Activated CD4-positive, alpha-beta T cell treated with anti-CD3 and anti-CD28 coated beads for 36 hours (primary cell): Measurements from ENCODE around the gene TMEM87B. TPM values are rescaled to one million over a fixed set of nuclear protein-coding genes. Genes with fewer than 3 reads are reported as not detected.

Experiments used
- ATAC-seq: fragments of 200-7000 bp; cut with Tn5 transposase; one replicate; pipeline ENCODE4 v1.10.0; 2021; ENCODE audit warnings: mild to moderate bottlenecking, moderate library complexity
- CTCF ChIA-PET: fragments of 350-600 bp; sonication (Branson Sonifier 250); formaldehyde crosslinking; loops from one replicate; lab custom pipeline; 2021; ENCODE audit warnings: antibody characterized with exemption; lab: Charles Lee
- POLR2A ChIA-PET: fragments of 350-600 bp; sonication (Branson Sonifier 250); formaldehyde crosslinking; loops from one replicate; lab custom pipeline; 2021; ENCODE audit warnings: antibody characterized with exemption, inconsistent platforms; lab: Charles Lee
- DNase-seq: peaks from one replicate; pipeline ENCODE4 v3.0.0-alpha.2; 2020
- H3K27ac Mint-ChIP-seq: one replicate; pipeline ENCODE4 v1.8.0; 2021; ENCODE audit warnings: mixed read lengths
- H3K27me3 Mint-ChIP-seq: one replicate; pipeline ENCODE4 v1.8.0; 2021; ENCODE audit warnings: mixed read lengths
- H3K36me3 Mint-ChIP-seq: one replicate; pipeline ENCODE4 v1.8.0; 2021; ENCODE audit warnings: low read depth, mixed read lengths
- H3K4me1 Mint-ChIP-seq: one replicate; pipeline ENCODE4 v1.8.0; 2021; ENCODE audit warnings: mixed read lengths
- H3K4me3 Mint-ChIP-seq: one replicate; pipeline ENCODE4 v1.8.0; 2021; ENCODE audit warnings: mild to moderate bottlenecking, moderate library complexity, mixed read lengths
- H3K9me3 Mint-ChIP-seq: one replicate; pipeline ENCODE4 v1.8.0; 2021; ENCODE audit warnings: low read depth, mixed read lengths
- intact Hi-C, 2 experiments: fragments of 100-400 bp; cut with DNase I in 1 of 2; cut with micrococcal nuclease in 1 of 2; formaldehyde crosslinking; loops; one replicate each; pipeline versions ENCODE4 v1.14.2 to v1.15.1; 2022 to 2024; cut with DNase I, micrococcal nuclease
- total RNA-seq, 2 experiments: library from RNA; stranded (reverse); gene quantifications; one replicate each; pipeline ENCODE4 v1.2.3, GENCODE V29; 2021

TMEM87B gene
- total RNA-seq, 2 experiments from 2014 or later = 14.5 to 17.6 TPM

DNA sequence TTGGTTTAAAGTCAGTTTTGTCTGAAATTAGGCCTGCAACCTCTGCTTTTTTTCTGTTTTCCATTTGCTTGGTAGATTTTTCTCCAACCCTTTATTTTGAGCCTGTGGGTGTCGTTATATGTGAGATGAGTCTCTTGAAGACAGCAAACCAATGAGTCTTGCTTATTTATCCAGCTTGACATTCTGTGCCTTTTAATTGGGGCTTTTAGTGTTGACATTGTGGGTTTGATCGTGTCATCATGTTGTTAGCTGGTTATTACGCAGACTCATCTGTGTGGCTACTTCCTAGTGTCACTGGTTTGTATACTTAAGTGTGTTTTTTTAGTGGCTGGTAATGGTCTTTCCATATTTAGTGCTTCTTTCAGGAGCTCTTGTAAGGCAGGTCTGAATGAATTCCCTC is 18.8 kb downstream of the TMEM87B start:
- no peaks in the 10 kb centered on the region for H3K27me3 Mint-ChIP-seq
- H3K9me3 Mint-ChIP-seq = peaks cover 12% of the 10 kb centered on the region
- ChIA-PET CTCF (interaction anchor here (0.8 to 1.7 kb wide), 3 partner anchors 10 to 17 kb away, joined by 3 to 5 read pairs (median 3); no protein-coding TSS in a partner anchor), POLR2A (no interaction called here)
- no peak overlapping the region for H3K4me3 Mint-ChIP-seq
- peaks cover 54% of the 10 kb centered on the region for H3K4me1 Mint-ChIP-seq
- ATAC-seq (no peak), DNase-seq (no peak)
- peaks cover 71% of the 10 kb centered on the region for H3K36me3 Mint-ChIP-seq
- intact Hi-C loops = loop anchor here in 1 of 2 experiments (2.0 kb wide), 1 partner anchor 19 kb away; the partner anchor contains the start of gene TMEM87B
- peak overlapping the region; percentile 17 for H3K27ac Mint-ChIP-seq

GRCh38 chr2:112074506-112074905 is 19.4 kb downstream of the TMEM87B start:
- DNase-seq (no peak), ATAC-seq (no peak)
- peaks cover 50% of the 10 kb centered on the region for H3K4me1 Mint-ChIP-seq
- H3K27me3 Mint-ChIP-seq = no peaks in the 10 kb centered on the region
- ChIA-PET CTCF (interaction anchor here (0.9 to 1.7 kb wide), 3 partner anchors 10 to 412 kb away, joined by 3 to 5 read pairs (median 4); no protein-coding TSS in a partner anchor), POLR2A (no interaction called here)
- peak overlapping the region; percentile 20 for H3K27ac Mint-ChIP-seq
- intact Hi-C loops = loop anchor here in 1 of 2 experiments (2.0 kb wide), 1 partner anchor 20 kb away; the partner anchor contains the start of gene TMEM87B
- no peak overlapping the region for H3K4me3 Mint-ChIP-seq
- H3K9me3 Mint-ChIP-seq = peaks cover 8% of the 10 kb centered on the region
- H3K36me3 Mint-ChIP-seq = peaks cover 70% of the 10 kb centered on the region

DNA sequence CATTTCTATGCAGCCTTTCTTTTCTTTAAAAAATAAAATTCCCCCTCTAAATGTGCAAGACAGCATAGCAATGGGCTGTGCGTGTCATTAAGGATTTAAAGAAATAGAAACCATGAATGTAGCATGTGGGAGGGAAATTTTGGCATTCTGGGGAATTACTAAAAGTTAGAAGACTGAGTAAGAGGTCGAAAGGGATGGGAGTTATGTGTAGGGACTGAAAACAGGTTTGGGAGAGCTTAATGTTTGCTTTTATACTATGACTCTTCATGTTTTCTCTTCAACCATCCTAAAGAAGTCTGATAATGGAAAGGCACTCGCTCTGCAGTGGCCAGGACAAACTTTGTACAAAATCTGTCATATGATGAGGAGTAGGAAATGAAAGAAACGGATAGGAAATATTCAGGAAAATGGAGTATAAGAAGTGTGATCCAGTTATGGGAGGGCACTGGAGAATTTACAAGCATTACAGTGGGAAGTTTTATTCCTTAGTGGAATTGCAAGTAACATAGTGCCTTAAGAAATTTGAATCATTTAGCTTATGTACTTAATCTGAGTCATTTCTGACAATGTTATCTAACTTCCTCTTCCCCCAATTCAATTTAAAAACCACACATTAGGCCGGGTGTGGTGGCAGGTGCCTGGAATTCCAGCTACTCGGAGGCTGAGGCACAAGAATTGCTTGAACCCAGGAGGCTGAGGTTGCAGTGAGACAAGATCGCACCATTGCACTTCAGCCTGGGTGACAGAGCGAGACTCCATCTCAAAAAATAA is 20.6 kb downstream of the TMEM87B start:
- peaks cover 62% of the 10 kb centered on the region for H3K36me3 Mint-ChIP-seq
- POLR2A ChIA-PET = no interaction called here
- peaks cover 49% of the 10 kb centered on the region for H3K4me1 Mint-ChIP-seq
- H3K9me3 Mint-ChIP-seq = peaks cover 6% of the 10 kb centered on the region
- no peak overlapping the region for H3K4me3 Mint-ChIP-seq
- ATAC-seq (peak; percentile 47), DNase-seq (no peak)
- no peaks in the 10 kb centered on the region for H3K27me3 Mint-ChIP-seq
- intact Hi-C loops = loop anchor here in 1 of 2 experiments (2.0 kb wide), 1 partner anchor 21 kb away; the partner anchor contains the start of gene TMEM87B
- CTCF ChIA-PET = interaction anchor here (1.0 to 1.1 kb wide), 2 partner anchors 12 to 410 kb away, joined by 4 to 5 read pairs; no protein-coding TSS in a partner anchor
- H3K27ac Mint-ChIP-seq = peak overlapping the region; percentile 59

- CTCF ChIA-PET = no interaction called here
- POLR2A ChIA-PET = no interaction called here
- Mint-ChIP-seq H3K4me3 (no peak overlapping the region), H3K9me3 (peaks cover 6% of the 10 kb centered on the region), H3K4me1 (peaks cover 35% of the 10 kb centered on the region), H3K27me3 (no peaks in the 10 kb centered on the region), H3K27ac (no peak overlapping the region), H3K36me3 (peaks cover 58% of the 10 kb centered on the region)
- ATAC-seq (peak; percentile 58), DNase-seq (no peak)
- intact Hi-C loops = no loop called here
Measured at GRCh38 chr2:112077814-112078213, 22.7 kb downstream of the TMEM87B start.

DNA sequence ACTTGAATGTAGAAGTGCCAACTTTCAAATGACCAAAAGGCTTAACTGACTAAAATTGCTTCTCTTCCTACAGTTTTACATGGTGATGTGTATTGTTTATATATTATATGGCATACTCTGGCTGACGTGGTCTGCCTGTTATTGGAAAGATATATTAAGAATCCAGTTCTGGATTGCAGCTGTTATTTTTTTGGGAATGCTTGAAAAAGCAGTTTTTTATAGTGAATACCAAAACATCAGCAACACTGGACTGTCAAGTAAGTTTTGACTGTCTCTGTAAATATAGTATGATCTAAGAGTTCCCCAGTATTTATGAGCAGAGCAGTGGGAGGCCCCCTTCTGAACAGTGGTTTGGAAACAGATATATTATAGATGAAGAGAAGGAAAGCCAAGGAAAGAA is 26.2 kb downstream of the TMEM87B start:
- Mint-ChIP-seq H3K27me3 (no peaks in the 10 kb centered on the region), H3K27ac (no peak overlapping the region), H3K4me1 (peaks cover 7% of the 10 kb centered on the region), H3K4me3 (no peak overlapping the region), H3K36me3 (peaks cover 50% of the 10 kb centered on the region), H3K9me3 (no peaks in the 10 kb centered on the region)
- intact Hi-C loops = no loop called here
- CTCF ChIA-PET = interaction anchor here (1.0 kb wide), 1 partner anchor 19 kb away, joined by 4 read pairs; no protein-coding TSS in a partner anchor
- DNase-seq = no peak
- no peak for ATAC-seq
- POLR2A ChIA-PET = no interaction called here

DNA sequence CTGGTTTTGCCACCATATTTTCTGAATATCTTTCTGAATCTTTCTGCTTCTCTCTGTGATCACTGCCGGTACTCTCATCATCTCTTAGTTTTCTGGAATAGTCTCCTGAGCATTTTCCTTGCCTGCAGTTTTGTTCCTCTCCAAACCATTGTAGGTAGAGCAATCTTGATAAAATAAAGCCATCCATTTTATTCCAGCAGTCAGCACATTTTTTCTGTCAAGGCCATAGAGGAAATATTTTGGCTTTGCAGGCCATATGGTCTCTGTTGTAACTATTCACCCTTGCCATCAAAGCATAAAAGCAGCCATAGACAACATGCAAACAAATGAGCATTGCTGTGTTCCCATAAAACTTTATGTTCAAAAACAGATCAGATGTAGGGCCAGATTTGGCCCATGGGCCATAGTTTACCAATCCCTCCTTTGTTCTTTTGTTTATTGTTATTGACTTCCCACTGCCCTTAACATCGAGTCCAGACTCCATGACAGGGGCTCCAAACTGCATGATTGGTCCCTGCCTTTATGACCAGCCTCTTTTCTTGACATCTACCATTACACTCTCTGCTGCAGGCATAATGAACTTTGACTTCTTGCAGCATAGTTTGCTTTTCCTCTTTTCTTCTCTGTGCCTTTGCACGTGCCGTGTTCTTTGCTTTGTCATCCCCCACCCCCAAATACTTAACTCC is 29.8 kb downstream of the TMEM87B start:
- H3K36me3 Mint-ChIP-seq = peaks cover 60% of the 10 kb centered on the region
- ATAC-seq (no peak), DNase-seq (no peak)
- H3K4me3 Mint-ChIP-seq = no peak overlapping the region
- no peaks in the 10 kb centered on the region for H3K9me3 Mint-ChIP-seq
- intact Hi-C loops = no loop called here
- H3K4me1 Mint-ChIP-seq = no peaks in the 10 kb centered on the region
- CTCF ChIA-PET = no interaction called here
- POLR2A ChIA-PET = no interaction called here
- no peak overlapping the region for H3K27ac Mint-ChIP-seq
- no peaks in the 10 kb centered on the region for H3K27me3 Mint-ChIP-seq

DNA sequence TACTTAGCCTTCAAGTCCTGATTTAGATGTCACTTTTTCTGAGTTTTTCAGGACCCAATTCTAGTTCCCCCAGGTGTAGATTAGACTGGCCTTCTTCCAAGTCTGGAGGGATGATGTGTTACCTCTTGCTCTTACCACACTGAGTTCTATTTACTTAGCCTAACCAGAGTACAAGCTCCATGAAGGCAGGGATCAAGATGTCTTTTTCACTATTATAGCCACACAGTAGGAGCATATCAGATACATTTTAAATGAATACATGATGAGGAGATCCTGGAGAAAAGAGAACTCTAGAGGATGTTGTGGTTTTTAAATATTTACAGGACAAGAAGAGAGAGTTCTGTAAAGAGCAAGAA is 30.3 kb downstream of the TMEM87B start:
- no peak overlapping the region for H3K27ac Mint-ChIP-seq
- ATAC-seq (no peak), DNase-seq (no peak)
- POLR2A ChIA-PET = no interaction called here
- no peaks in the 10 kb centered on the region for H3K27me3 Mint-ChIP-seq
- H3K9me3 Mint-ChIP-seq = no peaks in the 10 kb centered on the region
- intact Hi-C loops = no loop called here
- H3K4me1 Mint-ChIP-seq = no peaks in the 10 kb centered on the region
- no peak overlapping the region for H3K4me3 Mint-ChIP-seq
- CTCF ChIA-PET = no interaction called here
- peaks cover 65% of the 10 kb centered on the region for H3K36me3 Mint-ChIP-seq

DNA sequence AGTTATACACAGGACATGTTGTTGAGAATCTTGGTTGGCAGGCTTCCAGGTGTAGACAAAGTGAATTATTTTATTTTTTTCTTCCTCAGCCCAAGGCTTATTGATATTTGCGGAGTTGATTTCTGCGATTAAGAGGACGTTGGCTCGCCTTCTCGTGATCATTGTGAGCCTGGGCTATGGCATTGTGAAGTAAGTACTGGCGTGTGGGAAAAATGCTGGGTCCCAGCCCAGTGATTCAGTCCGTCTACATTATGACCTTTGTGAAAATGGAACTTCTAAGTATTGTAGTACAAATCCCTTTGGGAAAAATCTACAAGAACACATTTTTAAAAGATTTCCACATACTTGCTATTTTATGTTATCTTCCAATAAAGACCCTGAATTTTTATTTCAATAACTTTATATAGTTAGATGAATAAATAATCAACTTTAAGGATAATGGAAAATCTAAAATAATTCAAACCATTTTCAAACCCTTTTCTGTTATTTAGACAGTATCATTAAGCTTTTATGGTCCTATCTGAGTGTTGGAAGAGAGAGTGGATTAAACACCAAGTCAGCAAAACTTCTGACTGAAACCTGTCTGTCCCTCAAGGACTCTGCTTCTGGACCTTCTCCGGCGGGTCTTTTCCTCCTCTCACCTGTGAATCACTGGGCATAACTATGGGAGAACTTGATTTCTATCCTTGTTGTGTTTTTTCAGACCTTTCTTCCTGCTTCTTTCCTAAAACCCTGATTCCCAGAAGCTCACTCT is 31.0 kb downstream of the TMEM87B start:
- Mint-ChIP-seq H3K9me3 (no peaks in the 10 kb centered on the region), H3K27ac (no peak overlapping the region), H3K27me3 (no peaks in the 10 kb centered on the region), H3K4me3 (no peak overlapping the region), H3K4me1 (no peaks in the 10 kb centered on the region), H3K36me3 (peaks cover 61% of the 10 kb centered on the region)
- ChIA-PET POLR2A (no interaction called here), CTCF (no interaction called here)
- ATAC-seq (no peak), DNase-seq (no peak)
- intact Hi-C loops = no loop called here

DNA sequence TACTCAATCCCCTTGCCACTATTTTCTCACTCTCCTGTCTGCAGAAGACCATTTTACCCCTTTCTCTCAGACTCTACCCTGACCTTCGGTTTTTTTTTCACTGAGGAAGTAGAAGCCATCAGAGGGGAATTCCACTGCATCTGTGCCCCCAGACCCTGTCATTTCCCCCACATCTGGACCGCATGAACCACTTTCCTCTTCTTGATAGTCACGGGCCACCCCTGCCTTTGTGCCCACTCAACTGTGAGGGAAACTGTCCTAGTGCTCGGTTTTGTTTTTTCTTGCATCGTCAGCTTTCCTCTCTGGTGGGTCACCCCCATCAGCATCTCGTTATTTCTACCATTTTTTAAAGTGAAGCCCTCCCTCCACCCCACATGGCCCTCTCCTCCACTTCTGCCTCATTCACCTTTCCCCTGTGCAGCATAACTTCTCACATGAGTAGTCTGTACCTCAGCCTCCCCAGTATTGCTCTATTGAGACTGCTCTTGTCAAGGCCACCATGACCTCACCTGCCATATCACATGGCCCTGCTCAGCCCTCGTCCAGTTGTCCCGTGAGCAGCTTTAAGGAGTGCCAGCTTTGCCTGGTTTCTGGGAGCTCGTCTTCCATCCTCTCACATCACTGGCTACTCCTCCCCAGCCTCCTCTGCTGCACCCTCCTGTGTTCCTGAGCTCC is 32.4 kb downstream of the TMEM87B start:
- peaks cover 57% of the 10 kb centered on the region for H3K36me3 Mint-ChIP-seq
- no peak overlapping the region for H3K27ac Mint-ChIP-seq
- no peak overlapping the region for H3K4me3 Mint-ChIP-seq
- peaks cover 8% of the 10 kb centered on the region for H3K4me1 Mint-ChIP-seq
- ChIA-PET POLR2A (no interaction called here), CTCF (interaction anchor here (0.6 to 1.1 kb wide), 2 partner anchors 21 to 200 kb away, joined by 3 to 4 read pairs; no protein-coding TSS in a partner anchor)
- H3K27me3 Mint-ChIP-seq = no peaks in the 10 kb centered on the region
- H3K9me3 Mint-ChIP-seq = no peaks in the 10 kb centered on the region
- DNase-seq (no peak), ATAC-seq (no peak)
- intact Hi-C loops = no loop called here

DNA sequence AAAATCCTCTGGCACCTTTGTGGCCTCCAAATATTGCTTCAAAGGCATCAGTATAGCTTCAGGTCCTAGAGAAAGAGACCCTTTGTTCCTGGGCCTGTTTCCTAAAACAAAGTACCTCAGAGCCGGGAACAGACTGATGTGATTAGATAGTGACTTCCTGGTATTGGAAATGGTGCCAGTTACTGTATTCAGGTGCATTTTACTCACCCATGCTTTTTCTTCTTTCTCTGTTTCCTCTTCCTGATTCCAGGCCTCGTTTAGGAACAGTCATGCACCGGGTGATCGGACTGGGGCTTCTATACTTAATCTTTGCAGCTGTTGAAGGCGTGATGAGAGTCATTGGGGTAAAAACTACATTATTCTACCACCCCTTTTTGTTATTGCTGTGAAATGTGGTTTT is 34.3 kb downstream of the TMEM87B start:
- ChIA-PET POLR2A (no interaction called here), CTCF (interaction anchor here (0.6 to 1.9 kb wide), 4 partner anchors 11 to 454 kb away, joined by 3 to 4 read pairs (median 4); no protein-coding TSS in a partner anchor)
- H3K36me3 Mint-ChIP-seq = peaks cover 53% of the 10 kb centered on the region
- H3K4me1 Mint-ChIP-seq = peaks cover 10% of the 10 kb centered on the region
- no peak for ATAC-seq
- H3K27me3 Mint-ChIP-seq = no peaks in the 10 kb centered on the region
- intact Hi-C loops = no loop called here
- no peak overlapping the region for H3K27ac Mint-ChIP-seq
- H3K4me3 Mint-ChIP-seq = no peak overlapping the region
- H3K9me3 Mint-ChIP-seq = no peaks in the 10 kb centered on the region
- no peak for DNase-seq
